DMS79 treated with DMSO at 0.1 percent for 48 hours (cell line): ENCODE data around the gene MGAT4B.
"Not testable (repeated sequence)": the region's sequence is repeated elsewhere in the genome, so short reads cannot be mapped to it uniquely, and the experiment has no call there.

Source experiments
- DNase-seq: peaks from one replicate; lab custom pipeline; 2025; lab: John Stamatoyannopoulos, UW

Gene MGAT4B

DNA sequence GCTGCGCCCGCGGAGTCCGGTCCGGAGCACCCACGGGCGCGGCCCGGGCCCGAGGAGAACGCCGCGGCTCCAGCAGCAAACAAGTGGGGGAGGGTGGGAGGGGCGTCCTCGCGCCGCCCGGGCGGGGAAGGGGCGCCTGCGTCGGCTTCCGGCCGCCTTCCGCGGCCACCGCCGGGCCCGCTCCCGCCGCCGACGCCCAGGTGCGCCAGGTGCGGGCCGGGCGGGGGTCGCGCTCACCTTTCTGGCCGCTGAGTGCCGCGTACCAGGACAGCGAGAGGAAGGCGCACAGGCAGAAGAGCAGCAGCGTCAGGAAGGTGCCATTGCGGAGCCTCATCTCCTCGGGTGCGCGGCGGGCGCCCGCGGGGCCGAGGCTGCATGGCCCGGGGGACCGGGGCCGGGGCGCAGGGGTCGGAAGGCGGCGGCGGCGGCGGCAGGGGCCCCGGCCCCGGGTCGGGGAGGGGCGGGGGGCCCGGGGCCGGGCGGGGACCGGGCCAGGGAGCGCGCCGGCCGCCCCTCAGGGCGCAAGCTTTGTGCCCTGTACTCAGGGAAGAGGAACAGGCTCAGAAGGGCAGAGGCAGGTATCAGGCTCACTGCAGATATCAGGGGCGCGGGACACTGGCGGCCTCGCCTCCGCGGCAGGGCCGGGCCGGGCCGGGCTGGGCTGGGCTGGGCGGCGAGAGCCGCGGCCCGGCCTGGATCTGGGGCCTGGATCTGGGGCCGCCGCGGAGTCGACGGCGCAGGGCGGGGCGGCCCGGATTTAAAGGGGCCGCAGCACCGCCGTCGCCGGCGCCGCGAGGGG lies at the start of gene MGAT4B:
Gene MGAT4B (minus strand): TSS at position 617 of the 799 bp plus-strand sequence. CDS start 283 bp downstream, at position 334.
- DNase-seq, result peak; percentile 49

DNA sequence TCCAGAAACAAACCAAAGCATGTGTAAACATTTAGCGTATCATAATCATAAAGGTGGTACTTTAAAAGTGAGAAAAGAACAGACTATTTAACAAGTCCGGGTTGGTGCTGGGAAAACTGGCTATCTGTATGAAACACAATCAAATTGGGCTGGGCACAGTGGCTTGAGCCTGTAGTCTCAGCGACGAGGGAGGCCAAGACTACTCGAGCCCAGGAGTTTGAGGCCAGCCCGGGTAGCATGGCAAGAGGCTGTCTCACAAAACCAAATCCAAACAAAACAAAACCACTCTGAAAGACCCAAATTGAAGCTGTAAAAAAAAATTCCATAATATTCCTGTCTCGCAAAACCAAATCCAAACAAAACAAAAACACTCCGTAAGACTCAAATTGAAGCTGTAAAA lies 47.7 kb upstream of the MGAT4B start:
- no peak for DNase-seq

DNA sequence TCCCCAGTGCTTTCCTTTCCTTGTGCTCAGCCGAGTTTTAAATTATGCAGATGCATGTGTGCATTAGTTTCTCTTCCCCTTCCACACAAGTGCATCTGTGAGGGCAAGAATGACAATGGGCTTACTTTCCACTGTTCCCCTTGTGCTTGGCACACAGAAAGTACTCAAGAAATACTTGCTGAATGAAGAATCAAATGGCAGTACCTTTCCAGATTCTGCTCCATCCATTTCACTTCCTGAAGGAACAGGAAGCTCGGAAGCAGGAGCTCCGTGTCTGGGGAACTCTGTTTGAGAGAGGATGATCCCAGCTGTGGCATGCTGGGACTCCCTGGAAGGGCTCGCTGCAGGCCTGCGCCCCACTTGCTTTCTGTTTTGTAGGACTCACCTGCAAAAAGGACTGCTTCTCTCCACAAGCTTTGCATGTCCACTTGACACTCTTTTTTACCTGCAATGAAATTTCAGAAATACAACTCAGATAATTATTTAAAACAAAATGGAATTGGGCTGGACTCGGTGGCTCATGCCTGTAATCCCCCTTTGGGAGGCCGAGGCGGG lies 46.4 kb upstream of the MGAT4B start:
- DNase-seq, result no peak

DNA sequence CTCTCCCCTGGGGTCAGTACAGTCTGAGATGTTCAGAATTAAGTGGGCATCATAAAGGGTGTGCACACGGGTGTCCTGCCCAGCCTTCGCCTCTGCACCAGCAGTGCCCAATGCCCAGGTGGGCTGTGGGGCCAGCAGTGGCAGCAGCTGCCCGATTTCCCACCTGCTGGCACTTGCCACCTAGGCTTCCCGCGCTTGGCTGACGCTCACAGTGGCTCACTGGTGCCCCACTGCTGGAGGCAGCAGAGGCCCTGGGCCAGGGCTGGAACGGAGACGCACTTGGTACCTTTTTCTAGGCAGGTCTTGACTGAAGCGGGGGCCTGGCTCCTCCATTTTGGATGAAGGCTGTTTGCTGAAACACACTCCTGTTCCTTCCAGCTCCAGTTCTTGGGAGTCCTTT lies 35.0 kb upstream of the MGAT4B start:
- DNase-seq, result no peak

DNA sequence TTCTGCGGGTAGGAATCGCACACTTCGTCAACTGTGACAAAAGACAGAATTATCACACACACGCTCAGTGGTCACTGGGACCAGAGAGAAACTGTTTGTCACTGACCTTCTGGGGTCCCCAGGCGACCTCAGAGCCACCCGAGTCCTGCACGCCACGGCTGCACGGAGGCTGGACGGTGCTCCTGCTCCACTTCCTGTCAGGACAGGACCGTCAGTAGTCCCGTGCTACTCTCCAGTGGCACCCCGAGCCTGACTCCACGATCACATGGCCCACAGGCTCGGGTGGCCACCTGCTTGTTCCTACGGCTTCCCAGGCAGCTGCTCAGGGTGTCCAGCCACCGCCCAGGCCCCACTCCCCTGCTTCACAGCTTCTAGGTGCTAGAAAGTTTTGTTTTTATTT lies 34.1 kb upstream of the MGAT4B start:
- DNase-seq, result no peak

DNA sequence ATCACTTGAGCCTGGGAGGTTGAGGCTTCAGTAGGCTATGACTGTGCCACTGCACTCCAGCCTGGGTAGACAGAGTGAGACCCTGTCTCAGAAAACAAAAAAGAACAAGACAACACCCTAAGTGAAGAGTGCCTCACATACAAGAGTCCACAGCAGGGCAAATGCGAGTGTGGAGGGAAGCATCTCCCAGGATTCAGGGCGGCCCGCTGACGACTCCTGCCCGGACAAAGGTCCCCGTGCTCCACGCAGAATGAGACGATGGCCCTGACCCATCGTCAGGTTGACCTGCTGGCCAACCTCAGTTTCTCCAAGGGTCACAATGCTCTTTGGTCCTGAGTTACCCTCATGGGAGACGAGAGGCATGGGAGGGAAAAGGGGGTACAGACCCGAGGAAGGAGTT lies 33.7 kb upstream of the MGAT4B start:
- no peak for DNase-seq

DNA sequence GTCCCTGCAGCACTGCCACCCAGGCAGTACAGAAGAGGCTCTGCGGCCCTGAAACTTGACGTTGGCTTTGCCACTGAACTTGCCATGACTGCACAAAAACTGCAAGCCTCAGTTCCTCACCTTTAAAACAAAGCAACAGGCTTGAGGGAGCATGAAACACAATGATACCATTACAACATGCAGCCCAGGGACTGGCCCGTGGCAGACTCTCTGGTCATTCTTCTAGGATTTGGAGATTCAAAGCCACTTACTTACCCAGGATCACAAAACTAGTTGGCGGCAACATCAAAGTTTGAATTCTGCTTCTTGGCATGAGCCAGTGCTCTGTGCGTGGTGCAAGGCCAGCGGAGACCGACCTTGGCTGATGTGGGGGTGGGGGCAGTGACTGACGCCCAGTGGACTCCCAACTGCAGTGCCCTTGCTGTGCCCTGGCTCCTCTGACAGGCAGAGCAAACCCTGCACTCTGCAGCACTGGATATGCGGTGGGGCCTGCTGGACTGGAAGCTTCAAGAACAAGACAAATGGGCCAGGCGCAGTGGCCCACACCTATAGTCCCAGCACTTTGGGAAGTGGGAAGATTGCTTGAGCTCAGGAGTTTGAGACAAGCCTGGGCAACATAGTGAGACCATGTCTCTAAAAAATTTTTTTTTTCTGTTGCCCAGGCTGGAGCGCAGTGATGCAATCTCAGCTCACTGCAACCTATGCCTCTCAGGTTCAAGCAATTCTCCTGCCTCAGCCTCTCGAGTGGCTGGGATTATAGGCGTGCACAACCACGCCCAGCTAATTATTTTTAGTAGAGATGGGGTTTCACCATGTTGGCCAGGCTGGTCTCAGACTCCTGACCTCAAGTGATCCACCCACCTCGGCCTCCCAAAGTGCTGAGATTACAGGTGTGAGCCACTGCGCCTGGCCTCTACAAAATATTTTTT lies 32.9 kb upstream of the MGAT4B start:
- DNase-seq, result no peak

DNA sequence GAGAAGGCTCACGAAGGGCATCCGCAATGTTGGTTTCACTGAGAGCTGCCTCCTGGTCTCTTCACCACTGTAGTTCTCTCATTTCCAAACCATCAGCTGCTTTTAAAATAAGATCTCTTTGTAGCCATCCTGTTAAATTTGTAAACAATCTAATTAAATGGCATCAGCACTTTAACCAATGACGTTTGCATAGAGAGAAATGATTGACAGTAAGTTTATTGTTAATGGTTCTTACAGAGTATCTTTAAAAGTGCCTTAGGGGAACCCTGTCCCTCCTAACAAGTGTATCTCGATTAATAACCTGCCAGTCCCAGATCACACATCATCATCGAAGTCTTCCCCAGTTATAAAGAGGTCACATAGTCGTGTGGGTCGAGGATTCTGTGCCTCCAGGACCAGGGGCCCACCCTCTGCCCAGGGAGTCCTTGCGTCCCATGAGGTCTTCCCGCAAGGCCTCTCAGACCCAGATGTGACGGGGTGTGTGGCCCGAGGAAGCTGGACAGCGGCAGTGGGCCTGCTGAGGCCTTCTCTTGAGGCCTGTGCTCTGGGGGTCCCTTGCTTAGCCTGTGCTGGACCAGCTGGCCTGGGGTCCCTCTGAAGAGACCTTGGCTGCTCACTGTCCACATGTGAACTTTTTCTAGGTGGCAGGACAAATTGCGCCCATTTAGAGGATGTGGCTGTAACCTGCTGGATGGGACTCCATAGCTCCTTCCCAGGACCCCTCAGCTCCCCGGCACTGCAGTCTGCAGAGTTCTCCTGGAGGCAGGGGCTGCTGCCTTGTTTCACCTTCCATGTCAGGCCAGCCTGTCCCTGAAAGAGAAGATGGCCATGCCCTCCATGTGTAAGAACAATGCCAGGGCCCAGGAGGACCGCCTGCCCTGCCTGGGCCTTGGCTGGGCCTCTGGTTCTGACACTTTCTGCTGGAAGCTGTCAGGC lies 30.7 kb upstream of the MGAT4B start:
- DNase-seq, result no peak

DNA sequence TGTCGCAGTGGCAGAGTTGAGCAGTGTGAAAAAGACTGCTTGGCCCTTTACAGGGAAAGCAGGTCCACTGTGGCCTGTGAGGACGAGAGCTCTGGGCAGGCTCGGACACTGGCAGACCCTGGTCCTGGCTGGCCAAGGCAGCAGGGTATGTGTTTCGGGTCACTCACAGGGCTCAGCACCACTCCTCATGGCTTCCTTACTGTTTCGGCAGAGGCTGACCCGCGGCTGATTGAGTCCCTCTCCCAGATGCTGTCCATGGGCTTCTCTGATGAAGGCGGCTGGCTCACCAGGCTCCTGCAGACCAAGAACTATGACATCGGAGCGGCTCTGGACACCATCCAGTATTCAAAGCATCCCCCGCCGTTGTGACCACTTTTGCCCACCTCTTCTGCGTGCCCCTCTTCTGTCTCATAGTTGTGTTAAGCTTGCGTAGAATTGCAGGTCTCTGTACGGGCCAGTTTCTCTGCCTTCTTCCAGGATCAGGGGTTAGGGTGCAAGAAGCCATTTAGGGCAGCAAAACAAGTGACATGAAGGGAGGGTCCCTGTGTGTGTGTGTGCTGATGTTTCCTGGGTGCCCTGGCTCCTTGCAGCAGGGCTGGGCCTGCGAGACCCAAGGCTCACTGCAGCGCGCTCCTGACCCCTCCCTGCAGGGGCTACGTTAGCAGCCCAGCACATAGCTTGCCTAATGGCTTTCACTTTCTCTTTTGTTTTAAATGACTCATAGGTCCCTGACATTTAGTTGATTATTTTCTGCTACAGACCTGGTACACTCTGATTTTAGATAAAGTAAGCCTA lies 29.8 kb upstream of the MGAT4B start:
- DNase-seq, result no peak

DNA sequence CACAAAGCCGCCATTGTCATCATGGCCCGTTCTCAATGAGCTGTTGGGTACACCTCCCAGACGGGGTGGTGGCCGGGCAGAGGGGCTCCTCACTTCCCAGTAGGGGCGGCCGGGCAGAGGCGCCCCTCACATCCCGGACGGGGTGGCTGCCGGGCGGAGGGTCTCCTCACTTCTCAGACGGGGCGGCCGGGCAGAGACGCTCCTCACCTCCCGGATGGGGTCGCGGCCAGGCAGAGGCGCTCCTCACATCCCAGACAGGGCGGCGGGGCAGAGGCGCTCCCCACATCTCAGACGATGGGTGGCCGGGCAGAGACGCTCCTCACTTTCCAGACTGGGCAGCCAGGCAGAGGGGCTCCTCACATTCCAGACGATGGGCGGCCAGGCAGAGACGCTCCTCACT lies 28.2 kb upstream of the MGAT4B start:
- not testable (repeated sequence) for DNase-seq

DNA sequence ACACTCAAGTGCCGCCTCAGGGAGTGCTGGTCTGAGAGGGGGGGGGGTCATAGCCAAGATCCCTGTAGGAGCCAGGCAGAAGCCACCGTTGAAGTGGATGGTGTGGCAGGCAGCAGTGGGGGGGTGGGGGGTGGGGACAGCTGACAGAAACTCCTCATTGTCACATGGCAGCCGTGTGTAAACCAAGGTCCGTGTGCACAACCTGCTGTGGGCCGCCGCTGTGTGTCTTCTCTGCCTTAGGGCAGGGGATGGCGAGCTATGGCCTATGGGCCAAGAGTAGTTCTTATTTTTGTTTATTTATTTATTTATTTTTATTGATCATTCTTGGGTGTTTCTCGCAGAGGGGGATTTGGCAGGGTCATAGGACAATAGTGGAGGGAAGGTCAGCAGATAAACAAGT lies 27.5 kb upstream of the MGAT4B start:
- DNase-seq, result no peak

DNA sequence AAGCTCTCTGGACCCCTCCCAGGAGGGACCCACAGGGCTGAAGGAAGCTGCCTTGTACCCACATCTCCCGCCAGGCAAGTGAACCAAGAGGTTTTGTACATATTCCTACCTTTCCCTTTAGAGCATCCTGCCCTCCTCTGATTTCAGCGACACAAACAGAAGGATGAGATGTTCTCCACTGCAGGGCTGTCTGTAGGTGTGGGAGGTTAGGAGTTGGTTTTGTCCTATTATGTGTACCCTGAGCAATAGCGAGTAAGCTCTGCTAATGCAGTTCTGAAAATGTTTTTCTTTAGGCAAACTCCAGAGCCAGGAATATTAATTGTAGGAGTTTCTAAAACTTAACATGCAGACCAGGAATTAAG lies 27.0 kb upstream of the MGAT4B start:
- DNase-seq, result no peak

DNA sequence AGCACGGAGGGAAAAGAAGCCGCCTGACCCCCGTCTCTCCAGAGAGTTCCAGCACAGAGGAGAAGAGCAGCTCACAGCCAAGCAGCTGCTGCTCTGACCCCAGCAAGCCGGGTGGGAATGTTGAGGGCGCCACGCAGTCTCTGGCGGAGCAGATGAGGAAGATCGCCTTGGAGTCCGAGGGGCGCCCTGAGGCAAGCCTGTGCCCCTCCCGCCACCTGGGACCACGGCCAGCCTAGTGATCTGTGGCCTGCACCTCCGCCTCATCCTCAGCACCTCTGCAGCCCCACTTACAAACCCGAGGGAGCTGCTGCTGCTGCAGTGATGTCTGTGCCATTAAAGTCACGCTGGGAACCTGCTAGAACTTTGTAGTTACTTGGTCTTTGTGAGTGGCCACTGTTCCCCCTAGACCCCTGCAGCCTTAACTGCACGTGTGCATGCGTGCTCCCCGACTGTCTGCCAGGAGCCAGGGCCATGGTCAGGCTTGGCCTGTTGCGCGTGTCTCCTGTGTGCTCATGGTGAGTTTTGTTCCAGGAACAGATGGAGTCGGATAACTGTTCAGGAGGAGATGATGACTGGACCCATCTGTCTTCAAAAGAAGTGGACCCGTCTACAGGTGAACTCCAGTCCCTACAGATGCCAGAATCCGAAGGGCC lies 26.5 kb upstream of the MGAT4B start:
- no peak for DNase-seq

DNA sequence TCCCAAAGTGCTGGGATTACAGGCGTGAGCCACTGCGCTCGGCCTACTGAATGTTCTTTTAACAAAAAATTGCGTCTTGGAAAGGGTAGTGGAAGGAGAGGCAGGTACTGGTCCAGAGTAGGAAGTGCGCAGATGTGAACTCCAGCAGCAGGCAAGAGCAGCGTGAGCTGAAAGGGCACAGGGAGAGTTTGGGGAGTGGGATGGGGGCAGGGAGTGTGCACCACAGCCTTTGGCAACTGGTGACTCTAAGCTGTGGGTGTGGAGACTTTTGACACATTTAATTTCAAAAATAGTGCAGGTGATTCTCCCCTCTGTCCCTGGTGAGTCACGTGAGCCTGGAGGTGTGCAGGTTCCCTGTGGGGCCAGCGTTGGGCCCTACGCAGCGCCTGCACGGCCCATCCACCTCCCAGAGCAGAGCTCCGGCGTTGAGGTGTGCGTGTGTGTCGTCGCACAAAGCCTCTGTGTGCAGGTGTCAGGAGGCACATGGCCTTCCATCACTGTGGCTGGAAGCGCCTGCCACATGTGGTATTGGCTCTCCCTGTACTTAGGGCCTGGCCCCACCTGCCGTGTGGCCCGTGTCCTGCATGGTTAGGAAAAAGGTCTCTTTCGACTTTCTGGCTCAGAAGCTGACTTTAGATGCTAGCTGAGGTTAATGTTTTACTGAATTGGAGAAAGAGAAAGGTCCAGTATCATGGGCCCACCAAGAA lies 25.5 kb upstream of the MGAT4B start:
- no peak for DNase-seq

DNA sequence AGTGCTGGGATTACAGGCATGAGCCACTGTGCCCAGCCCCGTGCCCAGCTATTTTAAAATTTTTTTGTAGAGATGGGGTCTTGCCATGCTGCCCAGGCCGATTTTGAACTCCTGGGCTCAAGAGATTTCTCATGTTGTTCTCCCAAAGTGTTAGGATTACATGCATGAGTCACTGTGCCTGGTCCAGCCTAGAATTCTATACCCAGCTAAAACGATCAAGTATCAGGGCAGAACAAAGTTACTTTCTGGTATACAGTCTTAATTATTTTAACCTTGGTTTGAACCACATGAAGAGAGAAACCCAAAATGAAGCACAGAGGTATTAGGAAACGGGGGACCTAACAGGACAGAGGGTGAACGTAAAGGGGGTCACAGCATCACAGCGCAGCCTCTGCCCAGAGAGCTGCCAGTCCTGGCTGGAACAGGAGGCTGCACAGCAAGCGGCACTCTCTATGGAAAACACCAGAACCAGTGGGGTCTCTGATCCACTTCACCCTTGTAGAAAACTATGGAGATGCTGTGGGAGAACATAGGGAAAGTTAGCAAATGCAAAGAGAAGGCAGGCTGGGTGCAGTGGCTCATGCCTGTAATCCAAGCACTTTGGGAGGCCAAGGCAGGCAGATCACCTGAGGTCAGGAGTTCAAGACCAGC lies 24.3 kb upstream of the MGAT4B start:
- DNase-seq, result no peak

DNA sequence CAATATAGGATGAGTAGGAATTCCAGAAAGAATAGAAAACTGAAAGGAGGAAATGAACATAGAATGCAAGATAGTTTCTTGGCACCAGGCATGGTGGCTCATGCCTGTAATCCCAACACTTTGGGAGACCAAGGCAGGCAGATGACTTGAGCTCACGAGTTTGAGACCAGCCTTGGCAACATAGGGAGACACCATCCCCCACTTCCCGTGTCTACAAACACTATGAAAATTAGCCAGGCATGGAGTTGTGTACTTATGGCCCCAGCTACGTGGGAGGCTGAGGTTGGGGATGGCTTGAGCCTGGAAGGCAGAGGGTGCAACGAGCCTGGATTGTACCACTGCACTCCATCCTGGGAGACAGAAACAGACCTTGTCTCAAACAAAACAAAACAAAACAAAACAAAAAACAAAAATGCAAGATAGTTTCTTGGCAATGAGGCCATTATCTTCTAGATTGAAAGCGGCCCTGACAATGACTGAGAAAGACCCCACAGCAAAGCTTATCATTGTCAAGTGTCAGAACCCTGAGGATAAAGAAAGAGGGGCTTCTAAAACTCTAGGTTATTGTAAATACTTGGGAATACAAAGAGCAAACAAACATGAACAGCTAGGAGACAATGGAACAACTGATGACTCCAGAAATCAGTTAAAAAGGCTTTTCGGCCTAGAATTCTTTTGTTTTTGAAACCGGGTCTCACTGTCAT lies 23.2 kb upstream of the MGAT4B start:
- DNase-seq, result no peak

DNA sequence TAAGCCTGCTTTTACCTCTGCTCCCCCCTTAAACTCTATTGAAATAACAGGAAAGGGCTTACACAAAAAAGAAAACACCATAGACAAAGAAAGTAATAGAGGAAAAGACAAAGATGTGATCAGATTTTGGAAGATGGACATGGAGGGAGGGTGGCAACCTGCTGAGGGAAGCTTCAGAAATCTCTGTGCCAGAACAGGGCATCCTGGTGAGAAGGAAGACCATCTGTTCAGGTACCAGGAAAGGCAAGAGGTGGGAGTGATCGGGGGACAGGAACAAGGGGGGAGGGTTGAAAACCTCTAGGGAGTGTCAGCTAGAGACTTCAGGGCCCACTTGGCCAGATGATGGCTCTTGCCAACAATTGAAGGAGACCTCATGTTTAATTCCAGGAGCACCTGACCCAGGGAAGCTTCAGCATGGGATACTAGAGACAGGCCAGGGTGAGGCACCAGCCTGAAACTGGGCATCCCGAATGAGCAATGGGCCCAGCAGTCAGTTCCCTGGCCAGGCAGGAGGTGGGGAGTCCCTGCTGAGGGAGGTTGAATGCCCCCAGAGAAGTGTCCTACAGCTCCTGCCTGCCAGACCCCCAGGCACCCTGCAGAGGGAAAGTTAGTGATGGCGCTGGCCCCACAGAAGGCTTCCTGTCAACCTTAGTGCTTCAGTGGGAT lies 22.2 kb upstream of the MGAT4B start:
- DNase-seq, result no peak

DNA sequence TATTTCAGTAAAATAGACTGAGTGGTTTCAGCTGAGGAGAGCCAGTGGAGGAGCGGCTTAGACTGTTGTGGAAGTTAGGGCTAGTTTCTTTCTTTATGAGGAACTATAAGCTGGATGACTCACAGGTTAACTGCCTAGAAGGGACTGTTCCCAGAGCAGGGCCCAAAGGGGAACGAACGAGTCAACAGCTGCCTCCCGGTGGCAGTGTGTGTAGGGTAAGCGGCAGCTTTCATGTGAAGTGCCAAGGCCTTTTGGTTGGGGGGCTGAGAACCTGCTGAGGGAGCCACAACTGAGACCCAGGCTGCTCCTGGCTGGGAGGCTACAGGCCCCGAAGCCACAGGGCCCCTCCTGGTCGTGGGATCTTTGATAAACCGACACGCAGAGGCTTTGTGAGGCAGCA lies 21.0 kb upstream of the MGAT4B start:
- DNase-seq, result no peak
